SK-N-MC (cell line): ENCODE measurements around the gene SGMS1.

Experiments used
- DNase-seq: peaks from one replicate; pipeline ENCODE4 v3.0.0-alpha.2; 2011; ENCODE audit warnings: low read depth, low spot score
- H3K27ac ChIP-seq: fragments of 200-600 bp; sonication (generic); 2 replicates; pipeline ENCODE4 v1.5.1; 2016; ENCODE audit warnings: mixed run types
- H3K36me3 ChIP-seq: fragments of 200-600 bp; sonication (generic); 2 replicates; pipeline ENCODE4 v1.6.1; 2017; ENCODE audit warnings: antibody characterized with exemption, low read length, mixed read lengths; ENCODE audit not compliant: insufficient read depth
- H3K4me3 ChIP-seq: fragments of 200-600 bp; sonication (generic); 2 replicates; pipeline ENCODE4 v1.5.1; 2016
- H3K9ac ChIP-seq: fragments of 200-600 bp; sonication (generic); 2 replicates; pipeline ENCODE4 v1.8.0; 2017; ENCODE audit warnings: mixed run types, mixed read lengths; ENCODE audit not compliant: insufficient read length
- H3K9me3 ChIP-seq: fragments of 200-600 bp; sonication (generic); 2 replicates; pipeline ENCODE4 v1.6.1; 2017; ENCODE audit warnings: low read depth, mild to moderate bottlenecking, antibody characterized with exemption, low read length, moderate library complexity, mixed read lengths
- EZH2 ChIP-seq: fragments of 200-600 bp; sonication (generic); IDR thresholded peaks from one replicate; pipeline ENCODE4 v1.6.1; 2017; ENCODE audit warnings: antibody characterized with exemption
- FOXP2 ChIP-seq: optimal IDR thresholded peaks from 2 replicates; pipeline ENCODE3; 2011; ENCODE audit warnings: mild to moderate bottlenecking, moderate library complexity; ENCODE audit not compliant: insufficient read depth; ENCODE audit errors: extremely low read length, control extremely low read depth
- POLR2AphosphoS5 ChIP-seq: IDR thresholded peaks from 2 replicates; pipeline ENCODE4 v1.6.1; 2012; ENCODE audit warnings: mild to moderate bottlenecking, low read depth, low read length, borderline replicate concordance

Gene SGMS1

DNA sequence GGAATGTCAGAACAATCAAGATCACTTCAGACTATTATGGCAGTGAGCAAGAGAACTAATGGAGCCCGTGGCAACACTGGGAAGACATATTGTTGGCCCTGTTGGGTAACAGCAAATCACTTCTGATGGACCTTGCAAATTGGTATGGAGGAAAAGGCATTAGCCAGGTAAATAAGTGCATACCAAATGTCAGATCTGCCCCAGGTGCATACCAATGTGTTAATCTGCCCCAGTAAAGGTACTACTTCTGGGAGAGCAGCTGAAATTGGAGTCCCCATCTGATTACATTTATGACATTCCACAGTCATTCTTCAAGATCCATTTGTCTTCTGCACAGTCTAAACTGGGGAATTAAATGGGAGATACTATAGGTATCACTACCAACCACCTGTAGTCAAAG, 3.7 kb upstream of the SGMS1 start:
- no peak for TF ChIP-seq EZH2
- TF ChIP-seq FOXP2: no peak
- no peak for TF ChIP-seq POLR2AphosphoS5
- H3K4me3 ChIP-seq: no peak overlapping the region
- no peak for DNase-seq
- H3K9me3 ChIP-seq: no peaks in the 10 kb centered on the region
- H3K9ac ChIP-seq: no peak overlapping the region
- H3K36me3 ChIP-seq: no peaks in the 10 kb centered on the region
- no peak overlapping the region for H3K27ac ChIP-seq

DNA sequence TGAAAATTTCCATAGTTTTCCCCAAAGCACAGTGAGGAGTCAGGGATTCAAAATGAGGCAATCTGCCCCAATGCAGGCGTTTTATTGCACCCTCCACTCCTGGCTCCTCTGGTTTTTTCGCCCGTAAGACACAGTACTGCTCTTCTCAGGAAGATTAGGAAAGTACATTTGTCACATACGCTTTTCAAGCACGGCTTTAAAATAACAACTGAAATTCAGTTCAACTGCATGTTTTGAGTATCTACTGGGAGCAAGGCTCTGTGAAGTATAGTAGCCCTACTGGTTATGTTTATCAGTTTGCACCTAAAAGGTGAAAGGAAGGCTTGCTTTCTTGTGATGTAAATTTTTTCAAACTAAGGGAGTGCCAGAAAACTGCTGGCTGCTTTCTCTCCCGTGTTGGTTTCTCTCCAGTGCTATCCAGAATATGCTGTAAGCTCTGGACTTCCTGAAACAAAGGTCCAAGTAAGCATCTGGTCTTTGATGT, 1.9 kb upstream of the SGMS1 start:
- no peaks in the 10 kb centered on the region for H3K9me3 ChIP-seq
- H3K36me3 ChIP-seq: no peaks in the 10 kb centered on the region
- no peak for DNase-seq
- peak overlapping the region; percentile 37 for H3K9ac ChIP-seq
- peak overlapping the region; percentile 83 for H3K4me3 ChIP-seq
- no peak for TF ChIP-seq EZH2
- TF ChIP-seq POLR2AphosphoS5: no peak
- no peak for TF ChIP-seq FOXP2
- no peak overlapping the region for H3K27ac ChIP-seq

DNA sequence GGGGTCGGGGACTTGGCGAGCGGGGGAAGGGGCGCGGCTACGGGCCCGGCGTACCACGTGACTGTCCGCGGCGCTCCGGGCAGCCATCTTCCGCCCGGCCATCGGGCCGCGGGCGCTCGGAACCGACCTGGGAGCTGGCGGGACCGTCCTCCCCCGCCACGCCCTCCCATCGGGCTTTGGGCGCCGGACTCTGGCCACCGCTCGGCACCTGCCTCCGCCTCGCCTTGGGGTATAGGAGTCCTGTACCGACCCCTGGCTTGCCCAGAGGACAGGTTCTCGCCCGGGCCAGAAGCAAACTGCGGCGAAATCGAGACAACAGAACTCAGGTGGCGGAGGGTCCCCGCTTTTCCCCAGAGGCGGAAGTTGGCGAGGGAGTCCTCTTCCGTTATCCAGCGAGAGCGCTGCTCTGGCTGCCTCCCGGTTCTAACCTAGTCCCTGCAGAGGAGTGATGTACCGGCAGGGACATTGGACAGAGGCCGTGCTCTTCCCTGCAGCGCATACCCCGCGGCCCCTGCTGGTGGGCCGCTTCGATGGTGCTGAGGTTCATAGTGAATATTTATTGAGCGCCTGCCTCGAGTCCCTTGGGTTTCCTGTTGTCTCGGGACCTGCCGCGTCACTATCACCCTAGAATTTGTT, 1.2 kb upstream of the SGMS1 start:
- Histone ChIP-seq H3K9me3 (no peaks in the 10 kb centered on the region), H3K4me3 (peak overlapping the region; percentile 83), H3K36me3 (no peaks in the 10 kb centered on the region), H3K27ac (no peak overlapping the region), H3K9ac (peak overlapping the region; percentile 80)
- no peak for TF ChIP-seq FOXP2
- TF ChIP-seq EZH2: no peak
- no peak; the same call in 1 of the 2 replicates for TF ChIP-seq POLR2AphosphoS5
- no peak for DNase-seq

DNA sequence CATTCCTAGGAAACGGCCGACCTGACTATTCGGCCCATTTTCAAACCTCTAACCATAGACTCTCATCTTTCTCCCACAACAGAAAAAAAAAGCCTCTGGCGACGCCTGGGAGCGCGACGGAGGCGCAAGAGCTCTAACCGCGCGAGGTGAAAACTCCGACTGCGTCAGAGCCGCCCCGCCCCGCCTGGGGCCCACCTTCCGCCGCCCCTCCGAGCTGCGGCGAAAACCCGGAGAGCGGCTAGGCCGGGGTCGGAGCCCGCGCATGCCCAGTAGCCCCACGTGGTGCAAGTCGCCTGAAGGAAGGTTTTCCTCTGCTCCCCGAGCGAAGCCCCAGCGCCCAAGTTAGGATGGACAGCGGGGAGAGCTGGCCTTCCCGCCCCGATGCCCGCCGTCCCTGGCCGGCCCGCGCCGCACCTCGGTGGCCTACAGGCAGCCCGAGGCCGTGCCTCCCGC, 683 bp upstream of the SGMS1 start:
- TF ChIP-seq POLR2AphosphoS5 (peak; percentile 69), EZH2 (no peak), FOXP2 (no peak)
- peak overlapping the region; percentile 88 for H3K27ac ChIP-seq
- peak overlapping the region; percentile 80 for H3K9ac ChIP-seq
- H3K36me3 ChIP-seq: no peaks in the 10 kb centered on the region
- H3K9me3 ChIP-seq: no peaks in the 10 kb centered on the region
- peak overlapping the region; percentile 83 for H3K4me3 ChIP-seq
- peak; percentile 20 for DNase-seq

DNA sequence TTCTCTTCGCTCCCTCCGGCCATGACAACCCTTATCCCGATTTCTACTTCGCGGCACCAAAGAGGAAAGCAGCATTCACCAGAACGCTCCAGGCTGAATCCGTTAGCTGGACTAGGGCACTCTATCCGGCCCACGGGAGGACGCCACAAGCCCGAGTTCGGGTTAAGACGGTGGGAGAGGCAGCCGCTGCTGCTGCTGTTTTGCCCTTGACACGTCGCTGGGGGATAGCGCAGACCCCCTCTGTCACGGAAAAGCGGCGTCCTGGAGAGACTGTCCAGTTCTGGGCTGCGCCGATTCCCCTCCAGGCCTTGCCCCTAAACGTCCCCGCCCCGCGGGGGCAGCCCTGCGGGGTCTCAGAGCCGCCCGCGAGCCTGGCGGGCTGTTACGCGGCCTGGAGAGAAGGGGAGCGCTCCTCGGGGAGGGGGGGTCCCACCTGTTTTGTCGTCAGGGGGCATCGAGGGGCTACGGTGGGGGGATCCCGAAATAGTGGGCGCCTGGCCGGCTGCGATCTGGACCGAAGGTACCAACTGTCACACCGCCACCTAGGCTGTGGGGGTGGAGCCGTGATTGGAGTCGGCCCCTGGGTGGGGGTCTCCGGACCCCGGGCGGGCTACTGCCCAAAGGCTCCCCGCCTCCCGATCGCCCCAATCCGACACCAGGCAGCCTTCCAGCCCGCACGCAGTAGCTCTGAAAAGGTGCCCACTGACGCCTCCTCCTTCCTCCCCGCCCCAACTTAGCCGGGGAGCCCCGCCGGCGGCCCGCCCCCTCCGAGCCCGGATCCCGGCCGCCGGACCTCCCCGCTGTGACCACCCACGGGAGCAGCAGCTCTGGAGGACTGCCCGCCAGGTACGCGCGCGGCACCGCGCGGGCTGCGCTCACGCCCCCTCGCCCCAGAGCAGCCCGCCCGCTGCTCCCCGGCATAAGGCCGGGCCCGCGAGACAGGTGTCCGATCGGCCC, 772 bp downstream of the SGMS1 start:
- Histone ChIP-seq H3K9me3 (no peaks in the 10 kb centered on the region), H3K36me3 (no peaks in the 10 kb centered on the region), H3K4me3 (peak overlapping the region; percentile 83), H3K27ac (no peak overlapping the region), H3K9ac (peak overlapping the region; percentile 37)
- TF ChIP-seq POLR2AphosphoS5: no peak
- TF ChIP-seq FOXP2: no peak
- no peak for TF ChIP-seq EZH2
- no peak for DNase-seq

DNA sequence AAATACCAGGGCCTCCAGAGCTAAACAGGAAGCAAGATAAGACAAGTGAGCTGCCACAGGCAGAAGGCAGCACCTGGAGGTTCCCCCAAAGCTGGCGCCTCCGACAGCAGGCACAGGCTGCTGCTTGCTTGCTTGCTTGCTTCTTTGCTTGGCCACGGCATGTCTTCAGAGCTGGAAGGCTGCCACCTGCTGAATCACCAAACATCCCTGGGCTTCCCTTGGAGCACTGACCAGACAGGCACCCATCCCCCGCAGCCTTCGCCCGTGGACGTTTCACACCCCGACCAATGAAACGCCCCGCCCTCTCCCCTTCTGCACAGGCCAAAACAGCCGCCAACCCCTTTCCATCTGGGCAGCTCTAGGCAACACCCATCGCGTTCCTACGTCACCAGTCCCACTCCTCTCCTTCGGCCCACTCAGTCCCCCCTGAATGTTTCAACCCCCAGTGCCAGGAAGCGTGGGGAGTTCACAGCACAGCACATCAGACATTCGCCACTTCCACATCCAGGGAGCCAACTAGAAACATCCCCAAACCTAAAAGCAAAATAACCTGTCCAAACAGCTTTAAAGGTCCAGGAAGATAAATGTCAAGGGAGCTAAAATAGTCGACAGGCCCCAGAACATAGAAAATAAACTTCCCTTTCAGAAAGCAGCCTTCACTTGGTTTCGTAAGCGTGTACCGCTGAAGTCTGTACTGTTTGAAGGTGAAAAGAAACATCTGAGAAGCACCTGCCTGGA, 1.6 kb downstream of the SGMS1 start:
- H3K4me3 ChIP-seq: no peak overlapping the region
- no peaks in the 10 kb centered on the region for H3K9me3 ChIP-seq
- no peak overlapping the region for H3K27ac ChIP-seq
- TF ChIP-seq EZH2: no peak
- no peak for TF ChIP-seq FOXP2
- no peak for TF ChIP-seq POLR2AphosphoS5
- no peaks in the 10 kb centered on the region for H3K36me3 ChIP-seq
- no peak overlapping the region for H3K9ac ChIP-seq
- DNase-seq: no peak

DNA sequence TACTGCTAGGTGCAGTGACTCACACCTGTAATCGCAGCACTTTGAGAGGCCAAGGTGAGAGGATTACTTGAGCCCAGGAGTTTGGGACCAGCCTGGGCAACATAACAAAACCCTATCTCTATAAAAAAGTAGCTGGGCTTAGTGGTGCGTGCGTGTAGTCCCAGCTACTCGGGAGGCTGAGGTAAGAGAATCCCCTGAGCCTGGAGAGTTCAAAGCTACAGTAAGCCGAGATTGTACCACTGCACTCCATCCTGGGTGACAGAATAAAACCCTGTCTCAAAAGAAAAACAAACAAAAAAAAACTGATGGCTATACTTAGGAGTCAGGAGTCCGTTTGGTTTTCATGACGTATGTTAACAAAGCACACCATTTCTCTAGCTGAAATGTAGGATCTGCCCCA, 2.9 kb downstream of the SGMS1 start:
- no peak overlapping the region for H3K4me3 ChIP-seq
- H3K9ac ChIP-seq: no peak overlapping the region
- no peak for TF ChIP-seq POLR2AphosphoS5
- TF ChIP-seq FOXP2: no peak
- no peak for TF ChIP-seq EZH2
- no peak overlapping the region for H3K27ac ChIP-seq
- no peaks in the 10 kb centered on the region for H3K9me3 ChIP-seq
- no peaks in the 10 kb centered on the region for H3K36me3 ChIP-seq
- no peak for DNase-seq

DNA sequence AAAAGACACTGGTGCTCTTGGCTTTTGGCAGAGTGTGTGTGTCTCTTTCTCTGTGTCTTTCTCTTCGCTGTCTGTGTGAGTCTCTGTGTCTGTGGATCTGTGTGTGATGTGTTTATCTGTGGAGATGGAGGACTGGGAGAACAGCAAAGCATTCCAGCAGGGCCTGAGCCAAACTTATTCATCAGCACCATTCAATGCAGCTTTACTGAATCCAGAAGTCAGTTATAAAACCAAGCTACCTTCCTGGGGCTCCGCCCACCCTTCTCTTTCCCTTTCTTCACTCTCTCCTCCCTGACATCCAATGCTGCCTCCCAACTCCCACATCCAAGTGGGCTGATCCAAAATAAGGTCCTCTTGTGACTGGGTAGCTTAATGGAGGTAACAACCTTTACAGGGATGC, 3.9 kb downstream of the SGMS1 start:
- Histone ChIP-seq H3K9me3 (no peaks in the 10 kb centered on the region), H3K4me3 (no peak overlapping the region), H3K36me3 (no peaks in the 10 kb centered on the region), H3K9ac (no peak overlapping the region), H3K27ac (no peak overlapping the region)
- DNase-seq: no peak
- no peak for TF ChIP-seq EZH2
- TF ChIP-seq FOXP2: no peak
- no peak for TF ChIP-seq POLR2AphosphoS5
